GM19025 (cell line): Measurements from ENCODE around the gene POMT1.

ENCODE experiments used
- ATAC-seq: cut with Tn5 transposase; IDR thresholded peaks from one replicate; pipeline ENCODE4 v1.9.1; 2021; ENCODE audit warnings: mild to moderate bottlenecking, low read depth, moderate library complexity; ENCODE audit not compliant: unreplicated experiment

The POMT1 gene

GRCh38 chr9:131523451-131524435 is 21.0 kb downstream of the POMT1 start:
- no peak for ATAC-seq

GRCh38 chr9:131524665-131525315 is 22.1 kb downstream of the POMT1 start:
- no peak for ATAC-seq

GRCh38 chr9:131525643-131526565 is 23.2 kb downstream of the POMT1 start:
- ATAC-seq, result no peak

- no peak for ATAC-seq
These were observed 25.5 kb downstream of the POMT1 start for GRCh38 chr9:131528186-131528585.

GRCh38 chr9:131528886-131529505 is 26.3 kb downstream of the POMT1 start:
- no peak for ATAC-seq

GRCh38 chr9:131529597-131530545 is 27.2 kb downstream of the POMT1 start:
- ATAC-seq, result no peak

- ATAC-seq, result no peak
These were observed 27.8 kb downstream of the POMT1 start for GRCh38 chr9:131530546-131530919.

- ATAC-seq, result peak; percentile 64
These were observed 28.5 kb downstream of the POMT1 start, which contains the start of gene UCK1 for GRCh38 chr9:131530920-131531832. Gene UCK1 (minus strand): TSS chr9:131531263. CDS start chr9:131531174, 89 bp downstream.

GRCh38 chr9:131534721-131535237 is 32.1 kb downstream of the POMT1 start:
- no peak for ATAC-seq

GRCh38 chr9:131537946-131538345 is 35.2 kb downstream of the POMT1 start:
- ATAC-seq, result no peak

- ATAC-seq, result no peak
These were observed 36.7 kb downstream of the POMT1 start for GRCh38 chr9:131539223-131539923.

GRCh38 chr9:131543141-131543540 is 40.4 kb downstream of the POMT1 start:
- no peak for ATAC-seq

- ATAC-seq, result no peak
These were observed 42.5 kb downstream of the POMT1 start, which contains the start of gene PRRT1B for GRCh38 chr9:131545003-131545785. Gene PRRT1B (plus strand): TSS chr9:131545523. CDS start chr9:131545616, 93 bp downstream.

- no peak for ATAC-seq
These were observed 43.1 kb downstream of the POMT1 start for GRCh38 chr9:131545786-131546335.

- no peak for ATAC-seq
These were observed 43.8 kb downstream of the POMT1 start for GRCh38 chr9:131546336-131547084.
